Measurements from ENCODE around the gene ADAP1. TPM values are rescaled to one million over a fixed set of nuclear protein-coding genes. Genes with fewer than 3 reads are reported as not detected.

The ADAP1 gene
- total and polyA plus RNA-seq, 2 experiments from 2014 or later, result 0.24 to 1.1 TPM

DNA sequence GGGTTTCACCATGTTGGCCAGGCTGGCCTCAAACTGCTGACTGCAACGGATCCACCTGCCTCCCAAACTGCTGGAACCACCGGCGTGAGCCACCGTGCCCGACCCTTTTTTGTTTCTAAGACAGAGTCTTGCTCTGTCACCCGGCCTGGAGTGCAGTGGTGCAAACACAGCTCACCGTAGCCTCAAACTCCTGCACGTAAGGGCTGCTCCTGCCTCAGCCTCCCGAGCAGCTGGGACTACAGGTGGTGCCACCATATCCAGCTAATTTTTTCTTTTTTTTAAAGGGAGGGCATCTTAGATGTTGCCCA, 36.4 kb downstream of the ADAP1 start:
- WGBS, 2 experiments (ENCODE audit: low coverage in 1 of 2, low lambda C conversion rate in 2 of 2, missing lambda C conversion rate in 2 of 2), result 88 to 91% methylated on average over 8 to 9 of the region's 9 CpGs
- no peaks in the 10 kb centered on the region for H3K9me3 ChIP-seq (ENCODE audit: low read depth)

DNA sequence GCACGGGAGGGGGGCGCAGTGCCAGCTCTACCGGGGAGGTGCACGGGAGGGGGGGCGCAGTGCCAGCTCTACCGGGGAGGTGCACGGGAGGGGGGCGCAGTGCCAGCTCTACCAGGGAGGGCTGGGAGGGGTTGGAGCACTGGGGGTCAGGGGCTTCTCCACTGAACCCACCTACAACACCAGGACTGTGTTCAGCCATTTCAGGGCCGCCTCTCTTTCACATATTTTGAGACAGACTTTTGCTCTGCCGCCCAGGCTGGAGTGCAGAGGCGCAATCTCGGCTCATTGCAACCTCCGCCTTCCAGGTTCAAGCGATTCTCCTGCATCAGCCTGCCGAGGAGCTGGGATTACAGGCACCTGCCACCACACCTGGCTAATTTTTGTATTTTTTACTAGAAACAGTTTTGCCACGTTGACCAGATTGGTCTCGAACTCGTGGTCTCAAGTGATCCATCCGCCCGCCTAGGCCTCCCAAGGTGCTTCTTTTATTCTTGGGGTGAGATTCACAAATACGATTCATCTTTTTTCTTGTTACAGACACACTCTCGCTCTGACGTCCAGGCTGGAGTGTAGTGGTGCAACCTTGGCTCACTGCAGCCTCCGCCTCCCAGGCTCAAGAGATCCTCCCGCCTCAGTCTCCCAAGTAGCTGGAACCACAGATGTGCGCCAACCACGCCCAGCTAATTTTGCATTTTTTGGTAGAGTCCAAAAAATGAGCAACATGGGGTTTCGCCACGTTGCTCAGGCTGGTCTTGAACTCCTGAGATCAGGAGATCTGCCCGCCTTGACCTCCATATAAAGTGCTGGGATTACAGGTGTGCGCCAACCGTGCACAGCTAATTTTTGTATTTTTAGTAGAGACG, 37.0 kb downstream of the ADAP1 start:
- TF ChIP-seq EZH2 (IDR thresholded peaks at IDR 0.05; ENCODE audit: insufficient read depth, poor library complexity, severe bottlenecking) (no peak), EZH2phosphoT487 (IDR thresholded peaks at IDR 0.05; ENCODE audit: insufficient read depth, low read depth) (no peak)
- 71 to 78% methylated on average over 25 to 29 of the region's 33 CpGs for WGBS, 2 experiments (ENCODE audit: low coverage in 1 of 2, low lambda C conversion rate in 2 of 2, missing lambda C conversion rate in 2 of 2)
- Histone ChIP-seq H3K79me2 (ENCODE audit: insufficient read depth) (no peaks in the 10 kb centered on the region), H3K9me3 (ENCODE audit: low read depth) (no peaks in the 10 kb centered on the region), H3K36me3 (ENCODE audit: low read depth) (no peaks in the 10 kb centered on the region), H3K9ac (no peak overlapping the region), H4K20me1 (ENCODE audit: insufficient read depth) (no peaks in the 10 kb centered on the region), H3K9me2 (ENCODE audit: insufficient read depth) (no peaks in the 10 kb centered on the region), H2AFZ (no peak overlapping the region), H3K27me3 (replicated peaks; ENCODE audit: insufficient read depth) (0 out of 2 replicates have a peak, but pooled peaks cover 6% of the 10 kb centered on the region), H3K4me3 (no peak overlapping the region), H3K4me1 (ENCODE audit: insufficient read depth) (no peaks in the 10 kb centered on the region), H3K4me2 (ENCODE audit: unreplicated experiment) (no peak overlapping the region), H3K27ac (no peak overlapping the region), H3F3A (ENCODE audit: insufficient read depth) (no peaks in the 10 kb centered on the region)
- in situ Hi-C loops (cut with MboI), result no loop called here
- DNase-seq, result no peak

More for the DNA sequence above, 36.4 kb downstream of the ADAP1 start:
- no peak overlapping the region for H3K4me2 ChIP-seq (ENCODE audit: unreplicated experiment)
- no peaks in the 10 kb centered on the region for H3K9me2 ChIP-seq (ENCODE audit: insufficient read depth)
- no peaks in the 10 kb centered on the region for H3K36me3 ChIP-seq (ENCODE audit: low read depth)
- no peak overlapping the region for H2AFZ ChIP-seq
- no peak for DNase-seq
- H4K20me1 ChIP-seq (ENCODE audit: insufficient read depth), result no peaks in the 10 kb centered on the region
- H3K4me3 ChIP-seq, result no peak overlapping the region
- H3K4me1 ChIP-seq (ENCODE audit: insufficient read depth), result no peaks in the 10 kb centered on the region
- no peak overlapping the region for H3K27ac ChIP-seq
- in situ Hi-C loops (cut with MboI), result no loop called here
- TF ChIP-seq EZH2 (IDR thresholded peaks at IDR 0.05; ENCODE audit: insufficient read depth, poor library complexity, severe bottlenecking) (no peak), EZH2phosphoT487 (IDR thresholded peaks at IDR 0.05; ENCODE audit: insufficient read depth, low read depth) (no peak)
- H3K79me2 ChIP-seq (ENCODE audit: insufficient read depth), result no peaks in the 10 kb centered on the region
- no peaks in the 10 kb centered on the region for H3F3A ChIP-seq (ENCODE audit: insufficient read depth)
- no peak overlapping the region for H3K9ac ChIP-seq
- 0 out of 2 replicates have a peak, but pooled peaks cover 6% of the 10 kb centered on the region for H3K27me3 ChIP-seq (replicated peaks; ENCODE audit: insufficient read depth)

DNA sequence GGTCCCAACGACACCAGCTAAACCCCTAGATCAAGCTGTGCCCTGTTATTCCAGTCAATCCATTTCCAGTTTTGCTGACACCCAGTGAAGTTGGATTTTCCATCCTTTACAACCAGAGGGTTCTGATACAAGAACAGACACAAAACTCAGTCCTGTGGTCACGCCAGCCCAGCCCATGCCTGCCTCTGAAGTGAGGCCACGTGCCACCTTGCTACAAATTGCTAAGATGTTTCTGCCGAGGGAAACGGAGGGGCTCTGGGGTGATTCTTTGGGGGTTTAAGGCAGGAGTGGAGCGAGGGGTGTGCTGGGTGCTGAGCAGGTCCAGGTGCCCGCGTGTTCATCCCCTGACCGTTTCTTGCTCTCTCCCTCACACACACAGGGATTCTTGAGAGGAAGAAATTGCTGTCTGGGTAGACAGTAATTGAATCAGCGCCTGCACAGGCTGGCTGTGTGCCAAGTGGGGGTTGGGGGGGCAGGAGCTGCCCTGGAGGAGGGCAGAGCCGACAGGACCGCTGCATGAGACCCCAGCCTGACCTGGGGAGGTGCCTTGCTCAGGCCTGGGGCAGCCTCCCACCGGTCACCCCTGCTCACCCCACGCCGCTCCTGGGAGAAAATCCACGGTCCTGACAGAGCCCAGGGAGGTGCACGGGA, 38.1 kb downstream of the ADAP1 start:
- Histone ChIP-seq H3K4me1 (ENCODE audit: insufficient read depth) (no peaks in the 10 kb centered on the region), H3K36me3 (ENCODE audit: low read depth) (no peaks in the 10 kb centered on the region), H3K9me2 (ENCODE audit: insufficient read depth) (no peaks in the 10 kb centered on the region), H3K79me2 (ENCODE audit: insufficient read depth) (no peaks in the 10 kb centered on the region), H2AFZ (no peak overlapping the region), H3K9me3 (ENCODE audit: low read depth) (no peaks in the 10 kb centered on the region), H3K27me3 (replicated peaks; ENCODE audit: insufficient read depth) (0 out of 2 replicates have a peak, but pooled peaks cover 6% of the 10 kb centered on the region), H4K20me1 (ENCODE audit: insufficient read depth) (no peaks in the 10 kb centered on the region), H3K4me3 (no peak overlapping the region), H3F3A (ENCODE audit: insufficient read depth) (no peaks in the 10 kb centered on the region), H3K4me2 (ENCODE audit: unreplicated experiment) (no peak overlapping the region), H3K27ac (no peak overlapping the region), H3K9ac (no peak overlapping the region)
- in situ Hi-C loops (cut with MboI), result no loop called here
- TF ChIP-seq EZH2 (IDR thresholded peaks at IDR 0.05; ENCODE audit: insufficient read depth, poor library complexity, severe bottlenecking) (no peak), EZH2phosphoT487 (IDR thresholded peaks at IDR 0.05; ENCODE audit: insufficient read depth, low read depth) (no peak)
- no peak for DNase-seq
- 21 to 31% methylated on average over 12 to 17 of the region's 17 CpGs for WGBS, 2 experiments (ENCODE audit: low coverage in 1 of 2, low lambda C conversion rate in 2 of 2, missing lambda C conversion rate in 2 of 2)

DNA sequence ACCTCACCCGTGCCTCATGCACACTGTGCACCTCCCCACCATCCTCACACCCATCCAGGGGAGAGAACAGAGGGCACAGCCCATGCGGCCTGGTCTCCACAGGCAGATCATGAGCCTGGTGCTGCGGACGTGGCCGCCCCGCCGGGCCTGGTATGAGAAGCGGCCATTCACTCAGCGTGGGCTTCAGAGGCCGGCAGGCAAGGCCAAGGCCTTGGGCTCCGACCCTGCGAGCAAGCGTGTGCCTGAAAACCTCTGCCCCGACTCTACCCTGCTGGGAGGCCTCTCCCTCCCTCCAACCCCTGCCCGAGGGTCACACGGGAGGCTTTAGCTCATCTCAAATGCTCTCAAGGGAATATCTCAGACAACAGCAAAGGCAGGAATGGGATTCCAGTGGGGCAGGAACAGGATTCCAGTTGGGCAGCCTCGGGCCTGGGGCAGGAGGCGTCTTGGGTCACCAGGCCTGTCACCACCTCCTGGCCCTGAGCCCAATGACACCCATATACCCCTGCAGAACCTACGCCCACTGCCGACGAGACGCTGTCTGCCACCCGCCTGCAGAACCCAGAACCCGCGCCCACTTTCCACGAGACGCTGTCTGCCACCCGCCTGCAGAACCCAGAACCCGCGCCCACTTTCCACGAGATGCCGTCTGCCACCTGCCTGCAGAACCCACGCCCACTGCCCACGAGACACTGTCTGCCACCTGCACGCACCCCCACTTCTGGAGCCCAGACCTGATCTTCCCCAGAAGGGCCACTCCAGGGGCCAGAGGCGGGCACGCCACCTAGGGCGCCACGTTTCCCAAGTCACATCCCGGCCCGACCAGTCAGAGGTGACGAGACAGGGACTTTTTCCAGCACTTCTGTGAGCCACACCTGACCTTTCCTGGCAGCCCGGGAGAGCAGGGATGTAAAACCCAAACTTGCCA, 38.9 kb downstream of the ADAP1 start:
- Histone ChIP-seq H4K20me1 (ENCODE audit: insufficient read depth) (no peaks in the 10 kb centered on the region), H3K79me2 (ENCODE audit: insufficient read depth) (no peaks in the 10 kb centered on the region), H3K4me2 (ENCODE audit: unreplicated experiment) (no peak overlapping the region), H2AFZ (no peak overlapping the region), H3K9me3 (ENCODE audit: low read depth) (no peaks in the 10 kb centered on the region), H3K36me3 (ENCODE audit: low read depth) (no peaks in the 10 kb centered on the region), H3K27me3 (replicated peaks; ENCODE audit: insufficient read depth) (0 out of 2 replicates have a peak, but pooled peaks cover 6% of the 10 kb centered on the region), H3K4me3 (no peak overlapping the region), H3F3A (ENCODE audit: insufficient read depth) (no peaks in the 10 kb centered on the region), H3K9ac (no peak overlapping the region), H3K27ac (no peak overlapping the region), H3K9me2 (ENCODE audit: insufficient read depth) (no peaks in the 10 kb centered on the region), H3K4me1 (ENCODE audit: insufficient read depth) (no peaks in the 10 kb centered on the region)
- in situ Hi-C loops (cut with MboI), result no loop called here
- WGBS, 2 experiments (ENCODE audit: low coverage in 1 of 2, low lambda C conversion rate in 2 of 2, missing lambda C conversion rate in 2 of 2), result 70 to 75% methylated on average over 39 to 43 of the region's 43 CpGs
- DNase-seq, result no peak
- TF ChIP-seq EZH2phosphoT487 (IDR thresholded peaks at IDR 0.05; ENCODE audit: insufficient read depth, low read depth) (no peak), EZH2 (IDR thresholded peaks at IDR 0.05; ENCODE audit: insufficient read depth, poor library complexity, severe bottlenecking) (no peak)
